DMS 273 (cell line): ENCODE measurements around the gene SOX11.

ENCODE experiments used
- DNase-seq: peaks from one replicate; lab custom pipeline; 2025; ENCODE audit not compliant: unreplicated experiment; lab: John Stamatoyannopoulos, UW

SOX11 gene

GRCh38 chr2:5691221-5691984 is 781 bp upstream of the SOX11 start:
- peak; percentile 39 for DNase-seq

DNA sequence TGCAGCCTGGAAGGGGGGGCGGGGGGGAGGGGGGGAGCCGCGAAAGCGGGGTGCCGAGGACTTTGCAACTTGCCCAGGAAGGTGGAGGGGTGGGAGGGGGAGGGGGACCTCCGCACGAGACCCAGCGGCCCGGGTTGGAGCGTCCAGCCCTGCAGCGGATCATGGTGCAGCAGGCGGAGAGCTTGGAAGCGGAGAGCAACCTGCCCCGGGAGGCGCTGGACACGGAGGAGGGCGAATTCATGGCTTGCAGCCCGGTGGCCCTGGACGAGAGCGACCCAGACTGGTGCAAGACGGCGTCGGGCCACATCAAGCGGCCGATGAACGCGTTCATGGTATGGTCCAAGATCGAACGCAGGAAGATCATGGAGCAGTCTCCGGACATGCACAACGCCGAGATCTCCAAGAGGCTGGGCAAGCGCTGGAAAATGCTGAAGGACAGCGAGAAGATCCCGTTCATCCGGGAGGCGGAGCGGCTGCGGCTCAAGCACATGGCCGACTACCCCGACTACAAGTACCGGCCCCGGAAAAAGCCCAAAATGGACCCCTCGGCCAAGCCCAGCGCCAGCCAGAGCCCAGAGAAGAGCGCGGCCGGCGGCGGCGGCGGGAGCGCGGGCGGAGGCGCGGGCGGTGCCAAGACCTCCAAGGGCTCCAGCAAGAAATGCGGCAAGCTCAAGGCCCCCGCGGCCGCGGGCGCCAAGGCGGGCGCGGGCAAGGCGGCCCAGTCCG is 540 bp downstream of the SOX11 start:
- peak; percentile 43 for DNase-seq

DNA sequence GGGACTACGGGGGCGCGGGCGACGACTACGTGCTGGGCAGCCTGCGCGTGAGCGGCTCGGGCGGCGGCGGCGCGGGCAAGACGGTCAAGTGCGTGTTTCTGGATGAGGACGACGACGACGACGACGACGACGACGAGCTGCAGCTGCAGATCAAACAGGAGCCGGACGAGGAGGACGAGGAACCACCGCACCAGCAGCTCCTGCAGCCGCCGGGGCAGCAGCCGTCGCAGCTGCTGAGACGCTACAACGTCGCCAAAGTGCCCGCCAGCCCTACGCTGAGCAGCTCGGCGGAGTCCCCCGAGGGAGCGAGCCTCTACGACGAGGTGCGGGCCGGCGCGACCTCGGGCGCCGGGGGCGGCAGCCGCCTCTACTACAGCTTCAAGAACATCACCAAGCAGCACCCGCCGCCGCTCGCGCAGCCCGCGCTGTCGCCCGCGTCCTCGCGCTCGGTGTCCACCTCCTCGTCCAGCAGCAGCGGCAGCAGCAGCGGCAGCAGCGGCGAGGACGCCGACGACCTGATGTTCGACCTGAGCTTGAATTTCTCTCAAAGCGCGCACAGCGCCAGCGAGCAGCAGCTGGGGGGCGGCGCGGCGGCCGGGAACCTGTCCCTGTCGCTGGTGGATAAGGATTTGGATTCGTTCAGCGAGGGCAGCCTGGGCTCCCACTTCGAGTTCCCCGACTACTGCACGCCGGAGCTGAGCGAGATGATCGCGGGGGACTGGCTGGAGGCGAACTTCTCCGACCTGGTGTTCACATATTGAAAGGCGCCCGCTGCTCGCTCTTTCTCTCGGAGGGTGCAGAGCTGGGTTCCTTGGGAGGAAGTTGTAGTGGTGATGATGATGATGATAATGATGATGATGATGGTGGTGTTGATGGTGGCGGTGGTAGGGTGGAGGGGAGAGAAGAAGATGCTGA is 1.4 kb downstream of the SOX11 start:
- peak; percentile 51 for DNase-seq

GRCh38 chr2:5694306-5694705 is 2.1 kb downstream of the SOX11 start:
- DNase-seq, result no peak

GRCh38 chr2:5695654-5696403 is 3.6 kb downstream of the SOX11 start:
- DNase-seq, result peak; percentile 35

- DNase-seq, result peak; percentile 48
Measured at GRCh38 chr2:5696404-5696944, 4.3 kb downstream of the SOX11 start.

GRCh38 chr2:5696945-5697521 is 4.8 kb downstream of the SOX11 start:
- DNase-seq, result peak; percentile 48

GRCh38 chr2:5697562-5697961 is 5.4 kb downstream of the SOX11 start:
- no peak for DNase-seq

DNA sequence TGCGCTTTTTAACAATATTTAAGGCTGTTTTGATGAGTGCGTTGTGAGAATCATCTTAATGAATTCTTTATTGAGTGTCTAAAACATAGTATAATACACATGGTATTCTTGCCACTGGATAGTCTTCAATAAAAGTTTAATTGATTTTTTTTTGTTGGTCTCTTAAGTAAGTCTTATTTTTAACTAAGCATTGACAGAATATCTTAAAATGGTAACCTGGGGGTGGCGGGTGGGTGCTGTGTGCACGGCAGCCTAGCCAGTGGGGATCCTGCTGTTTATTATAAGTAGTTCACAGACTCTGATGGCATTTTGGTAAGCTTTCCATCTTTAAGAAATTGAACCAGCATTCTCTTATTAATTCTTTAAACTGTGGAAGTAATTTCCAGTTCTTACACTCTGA is 6.0 kb downstream of the SOX11 start:
- DNase-seq, result no peak

DNA sequence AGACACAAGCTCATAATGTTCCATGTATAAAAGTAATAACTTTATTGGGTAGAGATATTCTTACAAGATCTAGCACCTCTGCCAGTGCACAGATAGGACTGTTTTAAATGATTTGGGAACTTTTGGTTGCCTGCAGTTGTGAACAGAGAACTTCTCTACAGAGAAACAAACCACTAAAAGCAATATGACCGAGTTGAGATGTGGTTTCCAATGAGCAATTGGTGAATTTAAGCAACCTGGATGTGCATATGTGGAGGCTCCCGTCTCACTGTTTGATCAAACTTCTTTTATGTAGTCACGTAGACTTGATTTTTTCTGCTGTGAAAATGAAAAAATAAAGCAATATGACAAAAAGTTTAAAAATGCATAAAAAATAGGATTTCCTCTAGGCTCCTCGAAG is 7.8 kb downstream of the SOX11 start:
- no peak for DNase-seq

DNA sequence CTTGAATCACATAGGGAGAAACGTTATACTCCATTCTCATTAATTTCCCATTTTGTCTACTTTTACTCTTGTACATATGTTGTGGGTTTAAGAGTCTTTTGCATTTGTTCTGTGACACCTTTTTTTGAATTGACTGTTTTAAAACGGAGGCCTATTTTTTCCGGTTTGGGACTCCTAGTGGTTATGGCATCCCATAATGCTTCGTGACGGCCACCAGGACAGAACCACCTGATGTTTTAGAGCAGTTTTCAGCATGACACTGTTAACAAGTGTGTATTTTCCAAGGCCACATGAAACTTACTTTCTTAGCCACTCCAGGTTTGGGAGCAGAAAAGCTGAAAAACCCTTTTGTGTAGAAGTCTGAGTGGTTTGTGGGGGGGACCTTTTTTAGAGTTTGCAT is 8.4 kb downstream of the SOX11 start:
- DNase-seq, result no peak

- DNase-seq, result no peak
Measured at GRCh38 chr2:5701266-5701665, 9.1 kb downstream of the SOX11 start.

- DNase-seq, result no peak
Measured at GRCh38 chr2:5703166-5703565, 11.0 kb downstream of the SOX11 start.

- DNase-seq, result no peak
Measured at GRCh38 chr2:5705490-5705889, 13.3 kb downstream of the SOX11 start.

GRCh38 chr2:5706717-5707455 is 14.7 kb downstream of the SOX11 start:
- no peak for DNase-seq

DNA sequence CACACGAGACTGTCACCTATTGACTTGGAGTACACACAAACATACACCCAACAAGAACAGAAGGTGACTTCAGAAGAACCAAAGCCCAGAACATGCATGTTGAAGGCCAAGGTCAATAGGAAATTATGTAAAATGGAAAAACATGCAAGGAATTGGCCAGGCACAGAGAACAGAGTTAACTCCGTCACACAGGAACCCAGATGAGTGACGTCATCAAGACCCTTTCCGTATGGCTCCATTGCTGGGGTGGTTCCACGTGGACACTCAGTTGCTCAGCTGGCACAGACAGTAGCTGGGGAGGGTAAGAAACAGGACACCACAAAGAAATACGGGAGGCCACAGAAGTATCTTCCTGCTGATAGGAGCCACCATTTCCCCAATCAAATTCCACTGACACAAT is 18.4 kb downstream of the SOX11 start:
- DNase-seq, result no peak

GRCh38 chr2:5713101-5713500 is 20.9 kb downstream of the SOX11 start:
- DNase-seq, result no peak

DNA sequence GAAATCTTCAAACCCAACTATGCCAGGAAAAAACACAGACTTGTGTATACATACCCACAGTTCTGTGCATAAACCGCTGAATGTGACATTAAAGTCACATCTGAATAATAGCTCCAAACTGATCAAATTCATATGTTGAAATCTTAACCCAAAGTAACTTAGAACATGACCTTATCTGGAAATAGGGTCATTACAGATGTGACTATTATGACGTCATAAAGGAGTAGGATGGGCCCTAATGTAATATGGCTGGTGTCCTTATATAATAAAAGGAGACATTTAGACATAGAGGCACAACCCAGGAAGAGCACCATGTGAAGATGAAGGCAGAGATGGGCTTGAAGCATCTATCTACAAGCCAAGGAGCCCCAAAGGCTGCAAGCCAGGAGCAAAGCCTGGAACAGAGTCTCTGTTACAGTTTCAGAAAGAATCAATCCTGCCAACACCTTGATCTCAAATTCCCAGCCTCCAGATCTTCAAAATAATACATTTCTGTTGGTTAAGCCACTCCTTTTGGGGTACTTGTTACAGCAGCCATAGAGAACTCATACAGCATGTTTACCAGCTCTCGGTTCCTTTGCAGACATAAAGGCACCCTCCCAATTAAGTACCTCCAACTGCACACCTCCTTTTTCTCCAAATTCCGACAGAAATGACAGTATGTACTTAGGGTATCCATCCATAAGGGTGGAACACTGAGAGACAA is 27.6 kb downstream of the SOX11 start:
- no peak for DNase-seq

- no peak for DNase-seq
Measured at GRCh38 chr2:5720426-5720825, 28.2 kb downstream of the SOX11 start.
